Hindlimb muscle (tissue), 1 donor: ENCODE results near the gene NFATC4. TPM values are rescaled to one million over a fixed set of nuclear protein-coding genes. Genes with fewer than 3 reads are reported as not detected.
"Not testable (repeated sequence)": the region's sequence is repeated elsewhere in the genome, so short reads cannot be mapped to it uniquely, and the experiment has no call there.

Source experiments
- DNase-seq: peaks from one replicate; pipeline ENCODE4 v3.0.0-alpha.2; 2013
- polyA plus RNA-seq: library from polyadenylated mRNA; unstranded; fragments of 120-200 nt; gene quantifications from one replicate; pipeline ENCODE4 v1.2.1, GENCODE V29; 2013; ENCODE audit not compliant: insufficient read length

The NFATC4 gene
- polyA plus RNA-seq, 1 donor = 34.8 TPM

GRCh38 chr14:24339284-24340151 lies 28.5 kb upstream of the NFATC4 start, which contains the start of gene RIPK3:
RIPK3 (minus strand) TSS chr14:24339991; CDS start chr14:24339826, 165 bp downstream.
- DNase-seq = no peak

GRCh38 chr14:24340606-24341005 lies 27.4 kb upstream of the NFATC4 start:
- no peak for DNase-seq

DNA sequence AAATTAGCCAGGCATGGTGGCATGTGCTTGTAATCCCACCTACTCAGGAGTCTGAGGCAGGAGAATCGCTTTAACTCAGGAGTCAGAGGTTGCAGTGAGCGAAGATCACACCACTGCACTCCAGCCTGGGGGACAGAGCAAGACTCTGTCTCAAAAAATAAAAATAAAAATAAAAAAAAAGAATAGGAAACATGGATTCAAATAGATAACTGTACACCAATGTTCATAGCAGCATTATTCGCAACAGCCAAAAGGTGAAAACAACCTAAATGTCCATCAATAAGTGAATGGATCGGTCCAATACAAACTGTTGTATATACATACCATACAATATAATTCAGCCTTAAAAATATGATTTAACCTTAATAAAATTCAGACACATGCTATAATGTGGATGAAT lies 25.1 kb upstream of the NFATC4 start:
- DNase-seq = no peak

- DNase-seq = no peak
Observed at GRCh38 chr14:24343795-24344660, 24.0 kb upstream of the NFATC4 start.

DNA sequence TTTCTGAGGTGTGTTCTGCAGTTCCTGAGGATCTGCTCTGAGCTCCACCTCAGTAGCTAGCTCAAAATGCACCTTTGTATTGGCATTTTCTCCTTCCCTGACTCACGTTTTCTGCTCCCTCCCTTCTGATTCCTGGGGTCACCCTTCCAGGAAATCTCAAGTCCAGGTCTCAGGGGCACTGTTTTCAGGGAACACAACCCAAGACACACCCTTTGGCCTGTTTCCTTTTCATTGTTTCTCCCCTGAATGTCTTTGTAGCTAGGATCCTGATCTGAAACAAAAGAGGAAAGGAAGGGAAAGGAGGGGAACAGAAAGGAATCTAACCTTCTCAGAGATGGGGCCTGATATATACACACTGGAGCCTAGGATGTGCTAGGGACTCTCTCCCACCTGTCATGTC lies 20.9 kb upstream of the NFATC4 start:
- DNase-seq = no peak

- no peak for DNase-seq
Observed at GRCh38 chr14:24348186-24348585, 19.8 kb upstream of the NFATC4 start.

GRCh38 chr14:24349742-24350141 lies 18.2 kb upstream of the NFATC4 start:
- no peak for DNase-seq

DNA sequence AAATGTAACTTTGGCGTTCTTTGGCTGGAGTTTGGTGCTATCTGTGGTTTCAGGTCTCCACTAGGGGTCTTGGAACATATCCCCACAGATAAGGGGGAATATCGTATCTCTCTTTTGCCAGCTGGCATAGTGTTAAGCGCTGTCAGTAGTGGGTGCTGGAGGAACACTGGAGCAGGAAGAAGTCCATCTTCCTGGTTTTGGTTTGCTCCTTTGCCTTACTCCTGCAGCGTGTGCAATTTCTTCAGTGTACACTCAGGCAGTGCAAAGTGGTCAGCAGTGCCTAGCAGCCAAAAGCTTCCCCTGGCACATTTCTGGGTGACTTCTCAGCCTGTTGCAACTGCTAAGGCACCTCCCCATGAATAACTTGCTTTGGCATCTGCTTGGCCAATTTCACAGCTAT lies 16.5 kb upstream of the NFATC4 start:
- no peak for DNase-seq

DNA sequence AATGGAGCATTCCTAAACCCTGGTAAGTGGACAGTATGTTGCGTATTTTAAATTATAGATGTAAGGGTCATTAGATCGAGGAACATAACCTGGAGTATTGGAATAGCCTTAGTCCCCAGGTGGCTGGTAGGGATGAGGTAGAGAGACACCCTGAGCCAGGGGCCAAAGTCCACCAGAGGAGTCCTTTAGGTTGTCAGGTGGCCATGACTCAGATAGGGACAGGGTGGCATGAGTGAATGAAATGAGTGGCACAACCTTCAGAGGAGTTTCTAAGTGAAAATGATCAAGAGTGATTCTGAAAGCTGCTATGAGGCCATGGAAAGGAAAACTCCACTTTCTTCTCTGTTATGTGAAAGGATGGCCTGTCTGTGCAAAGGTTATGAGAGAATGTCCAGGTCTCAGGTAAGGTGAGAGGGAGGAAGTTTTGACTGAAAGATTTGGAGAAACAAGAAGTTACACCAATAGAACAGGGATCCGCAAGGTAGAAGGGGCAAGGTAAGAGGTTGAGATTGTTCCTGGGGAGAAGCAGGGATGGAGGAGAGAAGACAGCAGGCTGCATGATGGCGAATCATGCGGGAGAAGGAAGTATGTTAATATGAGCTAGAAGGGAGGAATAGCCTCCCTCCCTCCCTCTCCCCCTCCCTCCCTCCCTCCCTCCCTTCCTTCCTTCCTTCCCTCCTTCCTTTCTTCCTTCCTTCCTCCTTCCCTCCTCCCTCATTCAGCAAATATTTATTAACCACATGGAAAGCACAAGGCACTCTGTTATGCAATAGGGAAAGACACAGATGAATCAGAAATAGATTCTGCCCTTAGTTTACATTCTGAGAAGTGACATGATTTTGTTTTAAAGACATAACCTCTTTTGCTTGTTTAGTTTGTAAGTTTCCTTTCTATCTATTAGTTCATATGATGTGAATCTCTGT lies 14.2 kb upstream of the NFATC4 start:
- no peak for DNase-seq

GRCh38 chr14:24354482-24354825 lies 13.5 kb upstream of the NFATC4 start:
- DNase-seq = not testable (repeated sequence)

DNA sequence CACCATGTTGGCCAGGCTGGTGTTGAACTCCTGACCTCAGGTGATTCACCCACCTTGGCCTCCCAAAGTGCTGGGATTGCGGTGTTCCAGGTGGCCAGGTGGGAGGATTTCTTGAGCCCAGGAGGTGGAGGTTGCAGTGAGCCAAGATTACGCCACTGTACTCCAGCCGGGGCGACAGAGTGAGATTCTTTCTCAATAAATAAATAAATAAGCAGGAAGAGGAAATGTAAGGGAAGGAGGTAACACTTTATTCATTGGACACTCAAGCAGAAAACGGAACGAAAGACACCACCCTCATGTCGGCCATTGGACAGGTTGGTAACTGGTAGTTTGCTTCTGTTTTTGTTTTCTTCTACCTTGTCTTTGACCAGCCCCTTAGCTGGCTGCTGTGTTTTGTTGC lies 13.0 kb upstream of the NFATC4 start:
- DNase-seq = no peak

- DNase-seq = no peak
Observed at GRCh38 chr14:24356208-24356607, 11.8 kb upstream of the NFATC4 start.

DNA sequence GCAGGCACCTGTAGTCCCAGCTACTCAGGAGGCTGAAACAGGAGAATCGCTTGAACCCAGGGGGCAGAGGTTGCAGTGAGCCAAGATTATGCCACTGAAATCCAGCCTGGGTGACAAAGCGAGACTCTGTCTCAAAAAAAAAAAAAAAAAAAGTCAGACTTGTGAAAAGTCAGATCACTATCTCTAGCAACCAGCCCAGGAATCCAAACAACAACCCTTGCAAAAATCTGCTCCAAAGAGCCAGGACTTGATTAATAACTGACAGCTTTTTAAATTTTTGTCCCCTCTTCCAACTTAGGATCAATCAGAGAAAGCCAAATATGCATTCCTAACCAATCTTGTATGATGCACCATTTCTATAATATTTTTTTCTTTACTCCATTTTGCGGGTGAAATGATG lies 7.7 kb upstream of the NFATC4 start:
- no peak for DNase-seq

DNA sequence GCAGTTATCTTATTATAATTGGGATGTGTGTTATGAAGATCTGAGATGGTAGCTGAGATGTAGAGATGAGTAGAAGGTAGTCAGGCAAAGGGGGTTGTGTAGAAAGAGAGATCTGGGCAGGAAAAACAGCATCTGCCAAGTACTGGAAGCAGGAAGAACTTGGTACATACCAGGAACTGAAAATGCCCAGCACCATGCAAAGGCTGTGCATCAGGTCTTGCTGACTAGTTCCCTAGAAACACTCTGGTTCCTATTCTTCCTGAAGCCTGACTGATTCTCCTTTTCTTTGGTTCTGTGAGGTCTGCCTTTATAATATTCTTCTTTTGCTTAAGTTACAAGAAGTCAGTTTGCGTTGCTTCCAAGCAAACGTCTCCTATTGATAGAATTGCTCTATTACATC lies 6.7 kb upstream of the NFATC4 start:
- DNase-seq = no peak

DNA sequence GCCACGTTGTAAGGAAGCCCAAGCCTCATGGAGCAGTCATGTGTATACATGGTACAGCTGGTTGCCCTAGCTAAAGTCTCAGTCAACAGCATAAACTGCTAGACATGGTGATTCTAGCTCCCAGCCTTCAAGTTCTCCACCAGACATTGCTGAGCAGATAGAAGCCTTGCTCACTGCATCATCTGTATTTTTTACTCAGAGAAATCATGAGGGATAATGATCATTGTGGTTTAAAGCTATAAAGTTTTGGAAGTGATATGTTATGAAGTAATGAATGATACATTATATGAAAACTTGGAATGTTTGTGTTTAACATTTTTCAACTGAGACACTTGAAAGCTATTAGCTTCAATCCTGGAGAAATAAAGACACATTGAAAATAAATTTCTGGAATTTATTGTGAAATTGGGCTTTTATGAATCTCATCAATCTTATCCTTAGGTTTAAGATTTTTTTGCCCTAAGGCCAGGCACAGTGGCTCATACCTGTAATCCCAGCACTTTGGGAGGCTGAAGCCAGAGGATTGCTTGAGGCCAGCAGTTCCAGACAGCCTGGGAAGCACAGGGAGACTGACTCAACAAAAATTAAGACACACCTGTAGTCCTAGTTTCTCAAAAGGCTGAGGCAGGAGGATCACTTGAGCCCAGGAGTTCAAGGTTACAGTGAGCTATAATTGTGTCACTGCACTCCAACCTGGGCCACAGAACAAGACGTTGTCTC lies 5.6 kb upstream of the NFATC4 start:
- no peak for DNase-seq

DNA sequence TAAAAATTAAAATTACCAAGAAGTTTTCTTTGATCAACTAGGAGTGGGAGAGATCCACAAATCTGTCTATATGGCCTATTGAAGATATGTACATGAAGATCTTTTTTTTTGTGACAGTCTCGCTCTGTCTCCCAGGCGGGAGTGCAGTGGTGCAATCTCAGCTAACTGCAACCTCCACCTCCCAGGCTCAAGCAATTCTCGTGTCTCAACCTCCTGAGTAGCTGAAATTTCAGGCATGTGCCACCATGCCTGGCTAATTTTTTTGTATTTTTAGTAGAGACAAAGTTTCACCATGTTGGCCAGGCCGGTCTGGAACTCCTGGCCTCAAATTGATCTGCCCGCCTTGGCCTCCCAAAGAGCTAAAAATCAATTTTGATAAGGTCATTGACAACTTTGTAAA lies 4.6 kb upstream of the NFATC4 start:
- DNase-seq = no peak

DNA sequence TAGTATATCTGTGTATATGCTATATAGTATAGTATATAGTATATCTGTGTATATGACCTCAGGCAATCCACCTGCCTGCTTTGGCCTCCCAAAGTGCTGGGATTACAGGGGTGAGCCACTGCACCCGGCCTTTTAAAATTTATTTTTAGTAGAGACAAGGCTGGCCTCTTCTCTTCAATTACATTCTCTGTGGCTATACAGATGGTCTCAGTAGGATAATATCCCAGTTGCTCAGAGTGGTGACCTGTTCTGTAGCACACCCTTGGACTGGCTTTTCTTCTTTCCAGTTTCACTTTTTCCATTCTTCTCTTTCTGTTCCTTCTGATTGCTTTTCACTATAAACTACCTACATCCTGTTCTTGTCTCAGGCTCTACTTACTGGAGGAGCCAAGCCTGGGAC lies 3.1 kb upstream of the NFATC4 start:
- no peak for DNase-seq

DNA sequence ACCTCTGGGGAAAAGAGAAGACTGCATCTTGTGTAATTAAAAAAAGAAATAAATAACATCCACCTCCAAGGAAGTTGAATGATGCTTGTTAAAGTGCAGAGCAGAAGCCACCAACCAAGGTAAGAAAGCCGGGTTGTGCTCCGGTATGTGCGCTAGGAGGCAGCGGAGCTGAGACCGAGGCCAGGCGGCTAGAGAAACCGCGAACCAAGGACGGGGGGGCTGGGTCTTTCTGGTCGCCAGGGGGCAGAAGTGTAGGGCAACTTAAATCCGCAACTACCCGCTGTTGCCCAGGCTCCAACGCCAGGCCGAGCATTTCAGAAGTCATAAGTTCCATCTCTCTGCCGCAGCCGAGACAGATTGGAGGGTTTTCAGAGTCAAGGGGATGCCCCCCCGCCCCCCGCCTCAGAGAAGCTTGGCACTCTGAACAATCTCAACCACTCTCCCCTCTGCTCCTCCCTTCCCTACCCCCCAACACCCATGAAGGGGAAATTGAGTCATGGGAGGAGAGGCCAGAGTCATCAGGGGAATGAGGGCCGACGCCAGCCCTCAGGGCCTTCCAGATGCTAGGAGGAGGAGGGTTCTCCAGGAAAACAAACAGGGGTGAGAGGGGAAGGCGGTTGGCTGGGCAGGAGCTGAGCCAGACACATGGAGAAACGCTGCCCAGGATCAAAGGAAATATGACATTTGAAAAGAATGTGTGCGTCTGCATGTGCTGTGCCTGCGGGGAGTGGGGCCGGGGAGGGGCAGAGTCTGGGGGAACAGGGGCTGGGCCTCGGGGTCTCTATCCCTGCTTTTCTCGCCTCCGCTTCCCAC lies 2.2 kb upstream of the NFATC4 start:
- DNase-seq = peak; percentile 89

DNA sequence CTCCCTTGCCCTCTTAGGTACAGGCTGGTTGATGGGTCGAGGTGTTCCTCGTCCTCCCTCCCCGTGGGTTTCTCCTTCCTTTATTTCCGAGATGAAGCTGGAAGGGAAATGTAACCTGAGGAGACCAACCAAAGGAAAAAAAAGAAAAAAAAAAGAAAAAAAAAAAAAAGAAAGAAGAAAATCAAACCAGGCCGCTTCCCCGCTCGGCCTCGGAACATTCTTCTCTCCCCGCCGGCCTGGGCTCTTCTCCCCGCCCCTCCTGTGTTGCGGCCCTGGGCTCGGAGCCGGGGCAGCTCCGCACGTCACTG lies 1.6 kb upstream of the NFATC4 start:
- no peak for DNase-seq

GRCh38 chr14:24366721-24367513 lies 1.1 kb upstream of the NFATC4 start:
- peak; percentile 90 for DNase-seq

DNA sequence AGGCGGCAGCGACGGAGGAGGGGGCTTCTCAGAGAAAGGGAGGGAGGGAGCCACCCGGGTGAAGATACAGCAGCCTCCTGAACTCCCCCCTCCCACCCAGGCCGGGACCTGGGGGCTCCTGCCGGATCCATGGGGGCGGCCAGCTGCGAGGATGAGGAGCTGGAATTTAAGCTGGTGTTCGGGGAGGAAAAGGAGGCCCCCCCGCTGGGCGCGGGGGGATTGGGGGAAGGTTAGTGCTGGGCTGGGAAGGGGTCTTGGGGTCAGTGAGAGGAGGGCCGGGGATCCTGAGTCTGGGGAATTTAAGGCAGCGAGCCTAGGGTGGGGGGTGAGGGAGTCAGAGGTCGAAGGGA lies 203 bp downstream of the NFATC4 start:
- DNase-seq = no peak
